HCT116 (cell line): Measurements from ENCODE around the gene ALX4. TPM values are rescaled to one million over a fixed set of nuclear protein-coding genes. Genes with fewer than 3 reads are reported as not detected.

Source experiments
- ATAC-seq: fragments of 200-7000 bp; cut with Tn5 transposase; 2 replicates; pipeline ENCODE4 v1.9.1; 2020; ENCODE audit warnings: mild to moderate bottlenecking, moderate library complexity
- BruUV-seq: library from RNA; stranded (reverse); fragments of 400-500 nt; replicated peaks from 2 replicates; lab custom pipeline; 2021; lab: Mats Ljungman, UMichigan
- CTCF ChIA-PET: fragments of 300-600 bp; sonication (Branson Sonifier 250); formaldehyde crosslinking; loops from one replicate; lab custom pipeline; 2021; ENCODE audit warnings: antibody characterized with exemption; lab: Charles Lee
- POLR2A ChIA-PET: fragments of 300-600, 350-600 bp; sonication (Branson Sonifier 250); formaldehyde crosslinking; loops from one replicate; lab custom pipeline; 2021; ENCODE audit warnings: antibody characterized with exemption; lab: Charles Lee
- RAD21 ChIA-PET, 2 experiments: fragments of 300-600 bp; sonication (Branson Sonifier 250); formaldehyde crosslinking; loops; one replicate each; lab custom pipeline; 2023; ENCODE audit warnings: low total read pairs in 2 of 2; ENCODE audit not compliant: uncharacterized antibody in 2 of 2, unreplicated experiment in 2 of 2, low non-redundant PET in 1 of 2; lab: Charles Lee
- DNase-seq: peaks from one replicate; pipeline ENCODE4 v3.0.0-alpha.2; 2010; ENCODE audit warnings: low read depth, low spot score
- H2AFZ ChIP-seq: fragments of 200-600 bp; shearing (Covaris generic), sonication (generic); 2 replicates; pipeline ENCODE4 v1.6.1; 2017; ENCODE audit warnings: low read depth, mixed run types, mixed read lengths, antibody characterized with exemption, low read length; ENCODE audit not compliant: poor library complexity, severe bottlenecking
- H3K27ac ChIP-seq: 2 replicates; pipeline ENCODE4 v1.5.1; 2012; ENCODE audit warnings: low read depth, low read length
- H3K27me3 ChIP-seq: fragments of 200-600 bp; sonication (generic); 2 replicates; pipeline ENCODE4 v1.6.1; 2016; ENCODE audit warnings: mixed run types, low read length, mixed read lengths; ENCODE audit not compliant: insufficient read depth
- H3K36me3 ChIP-seq, 2 experiments: fragments of 200-500 bp in 1 of 2; fragments of 200-600 bp in 1 of 2; sonication (Bioruptor generic) in 1 of 2; sonication (generic) in 1 of 2; 2 replicates each; pipeline versions ENCODE4 v1.5.1 to v1.6.1; 2014 to 2016; ENCODE audit warnings: low read length in 2 of 2, inconsistent platforms in 1 of 2, mixed read lengths in 1 of 2, mixed run types in 1 of 2; ENCODE audit not compliant: insufficient read depth in 2 of 2, control insufficient read depth in 1 of 2
- H3K4me1 ChIP-seq, 2 experiments: fragments of 200-600 bp in 1 of 2; sonication (generic) in 1 of 2; 2 replicates each; pipeline versions ENCODE4 v1.5.1 to v1.6.1; 2012 to 2017; ENCODE audit warnings: low read length in 2 of 2, inconsistent platforms in 1 of 2, mild to moderate bottlenecking in 1 of 2, mixed read lengths in 1 of 2, mixed run types in 1 of 2, moderate library complexity in 1 of 2; ENCODE audit not compliant: insufficient read depth in 2 of 2, control insufficient read depth in 1 of 2
- H3K4me2 ChIP-seq: fragments of 200-600 bp; sonication (generic); 2 replicates; pipeline ENCODE4 v1.6.1; 2017; ENCODE audit warnings: mixed run types, low read length, mixed read lengths
- H3K4me3 ChIP-seq, 2 experiments: fragments of 200-600 bp in 1 of 2; sonication (generic) in 1 of 2; replicated peaks in 1 of 2; 2 replicates each; pipeline ENCODE4 v1.5.1; 2011 to 2016; ENCODE audit warnings: low read length in 2 of 2, control low read depth in 1 of 2, low read depth in 1 of 2, mild to moderate bottlenecking in 1 of 2, mixed read lengths in 1 of 2, mixed run types in 1 of 2
- H3K79me2 ChIP-seq: fragments of 200-600 bp; sonication (generic); 2 replicates; pipeline ENCODE4 v1.6.1; 2017; ENCODE audit warnings: mild to moderate bottlenecking, mixed run types, low read length, moderate library complexity, mixed read lengths; ENCODE audit not compliant: insufficient read depth
- H3K9ac ChIP-seq: fragments of 200-600 bp; sonication (generic); 2 replicates; pipeline ENCODE4 v1.6.1; 2016; ENCODE audit warnings: low read length, mixed read lengths
- H3K9me2 ChIP-seq: fragments of 200-600 bp; sonication (generic), shearing (Covaris generic); 2 replicates; pipeline ENCODE4 v1.6.1; 2017; ENCODE audit warnings: mixed run types, mild to moderate bottlenecking, moderate library complexity; ENCODE audit not compliant: insufficient read depth
- H3K9me3 ChIP-seq, 2 experiments: fragments of 200-500 bp in 1 of 2; fragments of 200-600 bp in 1 of 2; sonication (Bioruptor generic) in 1 of 2; sonication (generic) in 1 of 2; 2 replicates each; pipeline ENCODE4 v1.6.1; 2014 to 2017; ENCODE audit warnings: low read length in 2 of 2, mixed read lengths in 2 of 2, inconsistent platforms in 1 of 2, low read depth in 1 of 2, mild to moderate bottlenecking in 1 of 2, mixed run types in 1 of 2, moderate library complexity in 1 of 2; ENCODE audit not compliant: control insufficient read depth in 1 of 2, insufficient read depth in 1 of 2
- H4K20me1 ChIP-seq: fragments of 200-600 bp; sonication (generic), shearing (Covaris generic); 2 replicates; pipeline ENCODE4 v1.6.1; 2017; ENCODE audit warnings: mixed run types, mild to moderate bottlenecking, moderate library complexity; ENCODE audit not compliant: insufficient read depth
- ATF3 ChIP-seq: IDR thresholded peaks from 2 replicates; pipeline ENCODE4 v1.6.1; 2012
- CTCF ChIP-seq, 3 experiments: fragments of 200-600 bp in 1 of 3; sonication (generic) in 1 of 3; IDR thresholded peaks in 2 of 3; conservative IDR thresholded peaks in 1 of 3; 2 replicates each; pipeline ENCODE4 v1.5.1; 2012 to 2017; ENCODE audit warnings: low read depth in 2 of 3, low read length in 2 of 3, antibody characterized with exemption in 1 of 3, borderline replicate concordance in 1 of 3, control low read depth in 1 of 3, mild to moderate bottlenecking in 1 of 3, mixed read lengths in 1 of 3, mixed run types in 1 of 3, moderate library complexity in 1 of 3; ENCODE audit not compliant: insufficient read depth in 1 of 3
- EGR1 ChIP-seq: IDR thresholded peaks from 2 replicates; pipeline ENCODE4 v1.6.1; 2012; ENCODE audit warnings: low read depth
- ELF1 ChIP-seq: IDR thresholded peaks from 2 replicates; pipeline ENCODE4 v1.6.1; 2012; ENCODE audit warnings: low read depth, borderline replicate concordance
- FOSL1 ChIP-seq: IDR thresholded peaks from 2 replicates; pipeline ENCODE4 v1.6.1; 2012; ENCODE audit warnings: low read depth
- JUND ChIP-seq: IDR thresholded peaks from 2 replicates; pipeline ENCODE4 v1.6.1; 2012
- POLR2A ChIP-seq: IDR thresholded peaks from 2 replicates; pipeline ENCODE4 v1.7.0; 2011; ENCODE audit warnings: borderline replicate concordance; ENCODE audit not compliant: insufficient read depth, insufficient read length; ENCODE audit errors: extremely low read depth
- REST ChIP-seq: IDR thresholded peaks from 2 replicates; pipeline ENCODE4 v1.6.1; 2012; ENCODE audit warnings: low read depth
- TCF7L2 ChIP-seq: IDR thresholded peaks from 2 replicates; pipeline ENCODE4 v1.7.0; 2011; ENCODE audit warnings: borderline replicate concordance, inconsistent platforms; ENCODE audit not compliant: insufficient read depth, insufficient read length; ENCODE audit errors: extremely low read depth
- YY1 ChIP-seq: IDR thresholded peaks from 2 replicates; pipeline ENCODE4 v1.6.1; 2011; ENCODE audit warnings: low read length, low read depth, moderate library complexity, mild to moderate bottlenecking; ENCODE audit not compliant: insufficient replicate concordance; ENCODE audit errors: extremely low read depth
- ZNF274 ChIP-seq: fragments of 200-500 bp; sonication (Bioruptor generic); IDR thresholded peaks from 2 replicates; pipeline ENCODE4 v1.6.1; 2014; ENCODE audit warnings: mild to moderate bottlenecking, low read depth, low read length, inconsistent platforms
- intact Hi-C: fragments of 100-400 bp; cut with micrococcal nuclease; formaldehyde crosslinking; loops from 2 replicates; pipeline ENCODE4 v1.10.0; 2022
- total RNA-seq: library from RNA; stranded (reverse); gene quantifications from one replicate; pipeline ENCODE4 v1.2.1, GENCODE V29; 2021; ENCODE audit not compliant: unreplicated experiment

Gene ALX4
- total RNA-seq, 1 experiment from 2014 or later = not detected

- TF ChIP-seq POLR2A = no peak
- TF ChIP-seq EGR1 = no peak
- TF ChIP-seq JUND = no peak
- TF ChIP-seq ZNF274 = no peak
- TF ChIP-seq, all 23 proteins: peak for 0
- ChIA-PET RAD21 (no interaction called here), CTCF (interaction anchor here (1.4 kb wide), 1 partner anchor 58 kb away, joined by 3 read pairs; no protein-coding TSS in a partner anchor), POLR2A (no interaction called here)
- intact Hi-C loops = no loop called here
- Histone ChIP-seq H3K36me3 (no peaks in the 10 kb centered on the region), H3K4me1 (no peaks in the 10 kb centered on the region), H3K4me3 (no peak overlapping the region), H3K9ac (no peak overlapping the region), H3K27me3 (peaks cover under 1% of the 10 kb centered on the region; the same call in 1 of the 2 replicates), H3K9me3 (no peaks in the 10 kb centered on the region), H3K27ac (no peak overlapping the region), H3K4me2 (no peak overlapping the region), H3K9me2 (no peaks in the 10 kb centered on the region), H3K79me2 (no peaks in the 10 kb centered on the region), H2AFZ (no peak overlapping the region), H4K20me1 (no peaks in the 10 kb centered on the region)
- ATAC-seq = no peak
- BruUV-seq = no TSS peak
- DNase-seq = no peak
Measured at GRCh38 chr11:44343778-44344422, 34.0 kb upstream of the ALX4 start.

- RAD21 ChIA-PET = no interaction called here
- H3K36me3 ChIP-seq = no peaks in the 10 kb centered on the region
- ATAC-seq (no peak), DNase-seq (no peak)
- no peaks in the 10 kb centered on the region for H4K20me1 ChIP-seq
- no peak for TF ChIP-seq TCF7L2
- TF ChIP-seq CTCF (IDR thresholded peaks at IDR 0.05 in 2 of 3, conservative IDR thresholded peaks at IDR 0.05 in 1 of 3; ENCODE audit: borderline replicate concordance in 1 of 3, insufficient read depth in 1 of 3, low read depth in 2 of 3, low read length in 2 of 3) = no peak
- no peak for TF ChIP-seq REST
- TF ChIP-seq FOSL1 = no peak
- no peak for TF ChIP-seq ATF3
- no peak for TF ChIP-seq ELF1
- TF ChIP-seq YY1 = no peak
- TF ChIP-seq, all 23 proteins: peak for 0
- ChIA-PET POLR2A (no interaction called here), CTCF (no interaction called here)
- BruUV-seq = no TSS peak
- Histone ChIP-seq H3K79me2 (no peaks in the 10 kb centered on the region), H3K9me2 (no peaks in the 10 kb centered on the region), H3K9me3 (no peaks in the 10 kb centered on the region), H3K4me3 (no peak overlapping the region), H3K27me3 (peaks cover 13% of the 10 kb centered on the region; the same call in 1 of the 2 replicates), H3K9ac (no peak overlapping the region), H3K27ac (no peak overlapping the region), H3K4me2 (no peak overlapping the region), H3K4me1 (no peaks in the 10 kb centered on the region), H2AFZ (no peak overlapping the region)
- intact Hi-C loops = no loop called here
Measured at GRCh38 chr11:44342616-44343015, 32.7 kb upstream of the ALX4 start.
